HG02973 (cell line): ENCODE measurements around the gene IGF2BP3.

Experiments used
- ATAC-seq: cut with Tn5 transposase; IDR thresholded peaks from one replicate; pipeline ENCODE4 v1.9.1; 2021; ENCODE audit warnings: moderate library complexity; ENCODE audit not compliant: unreplicated experiment

The IGF2BP3 gene

GRCh38 chr7:23380961-23381360 lies 89.3 kb downstream of the IGF2BP3 start:
- no peak for ATAC-seq

DNA sequence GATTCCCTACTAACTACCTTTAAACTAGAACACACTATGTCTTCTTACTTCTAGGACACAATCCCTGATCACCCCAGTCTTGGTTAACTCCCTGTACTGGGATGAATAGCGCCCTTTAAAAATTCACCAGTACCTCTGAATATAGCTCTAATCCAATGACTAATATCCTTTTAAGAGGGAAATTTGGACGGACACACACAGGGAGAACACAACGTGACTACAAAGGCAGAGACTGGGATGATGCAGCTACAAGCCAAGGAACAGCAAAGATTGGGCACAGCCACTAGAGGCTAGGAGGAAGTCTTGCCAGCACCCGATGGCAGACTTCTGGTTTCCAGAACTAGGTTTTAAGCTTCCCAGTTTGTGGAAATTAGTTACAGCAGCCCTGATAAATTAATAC lies 89.7 kb downstream of the IGF2BP3 start:
- no peak for ATAC-seq

DNA sequence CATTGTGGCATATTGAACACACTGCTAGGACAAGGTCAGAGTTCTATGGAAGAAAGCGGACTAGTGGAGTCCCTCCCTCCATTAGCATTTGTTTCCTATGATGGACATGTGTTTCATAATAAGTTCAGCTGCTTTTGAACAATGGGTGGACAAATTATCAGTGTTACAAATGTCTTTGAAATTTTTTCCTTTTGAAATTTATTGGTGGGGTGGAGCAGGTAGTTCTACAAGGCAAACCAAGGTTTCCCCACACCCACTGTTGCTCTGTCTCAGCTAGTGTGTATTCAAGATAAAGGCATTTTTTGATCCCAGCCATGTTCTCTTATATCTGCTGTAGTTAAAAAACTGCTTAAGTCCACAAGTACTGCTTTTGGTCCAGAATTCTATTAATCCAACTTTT lies 91.3 kb downstream of the IGF2BP3 start:
- no peak for ATAC-seq

- ATAC-seq, result no peak
These were observed 93.2 kb downstream of the IGF2BP3 start for GRCh38 chr7:23377134-23377533.

- ATAC-seq, result peak; percentile 60
These were observed 96.9 kb downstream of the IGF2BP3 start for GRCh38 chr7:23373151-23374004.

DNA sequence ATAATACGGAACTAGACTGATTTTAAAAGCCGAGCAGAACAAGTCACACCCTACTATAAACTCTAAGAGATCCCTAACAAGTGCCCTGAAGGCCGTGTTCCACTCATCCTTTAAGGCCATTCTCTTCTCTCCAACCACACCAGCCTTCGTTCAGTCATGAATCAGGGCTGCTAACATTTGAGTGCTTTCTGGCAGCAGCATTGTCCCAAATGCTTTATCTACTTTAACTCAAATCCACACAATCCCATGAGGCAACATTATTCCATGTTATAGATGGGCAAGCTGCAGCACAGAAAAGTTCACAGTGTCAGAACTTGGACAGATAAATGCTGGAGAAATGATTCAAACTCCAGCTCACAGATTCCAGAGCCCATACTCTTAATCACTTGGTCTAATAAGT lies 97.7 kb downstream of the IGF2BP3 start:
- no peak for ATAC-seq

DNA sequence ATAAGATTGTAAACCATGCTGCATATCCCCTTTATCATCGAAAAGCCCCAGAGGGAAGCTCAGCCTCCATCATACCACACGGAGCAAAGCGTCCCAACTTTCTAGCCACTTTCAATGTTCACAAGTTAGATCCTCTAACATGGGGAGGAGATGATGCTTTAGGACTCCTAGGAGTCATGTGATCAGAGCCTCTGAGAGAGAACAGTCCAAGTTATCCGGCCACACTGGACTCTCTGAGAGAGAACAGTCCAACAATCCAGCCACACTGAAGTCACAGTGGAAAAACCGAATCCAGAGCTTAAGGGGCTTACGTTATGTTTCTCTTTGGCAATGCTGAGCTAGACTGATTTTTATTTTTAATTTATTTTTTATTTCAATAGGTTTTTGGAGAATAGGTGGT lies 98.6 kb downstream of the IGF2BP3 start:
- no peak for ATAC-seq

DNA sequence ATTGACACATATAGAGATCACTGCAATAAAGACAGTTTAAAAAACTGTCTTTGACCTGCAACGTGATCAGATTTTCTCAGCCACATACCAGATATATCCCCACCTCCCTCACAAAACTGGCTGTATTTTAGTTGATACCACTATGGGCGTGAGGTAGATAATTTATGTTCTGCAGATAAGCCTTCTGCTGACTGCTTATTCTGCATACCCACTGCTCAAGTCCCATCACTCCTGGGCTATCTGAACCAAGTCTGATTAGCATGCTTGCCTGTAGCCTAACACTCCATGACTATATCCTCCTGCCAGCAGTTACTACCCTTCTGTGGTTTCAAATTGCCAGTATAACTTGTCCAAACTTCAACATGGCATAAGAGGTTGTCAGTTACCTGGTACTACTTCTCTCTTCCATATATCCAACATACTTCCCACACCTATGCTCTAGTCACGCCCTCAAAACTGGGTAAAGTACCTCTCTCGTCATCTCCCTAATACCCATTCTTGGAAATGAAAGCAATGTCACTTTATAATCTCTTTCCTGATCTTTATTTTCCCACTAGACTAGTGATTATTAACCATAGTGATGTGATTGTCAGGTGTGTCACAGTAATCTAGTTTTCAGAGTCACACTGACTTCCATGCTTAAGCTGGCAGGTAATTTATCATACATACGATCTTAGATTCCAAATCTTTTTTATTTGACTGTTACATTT lies 100.4 kb downstream of the IGF2BP3 start:
- no peak for ATAC-seq

DNA sequence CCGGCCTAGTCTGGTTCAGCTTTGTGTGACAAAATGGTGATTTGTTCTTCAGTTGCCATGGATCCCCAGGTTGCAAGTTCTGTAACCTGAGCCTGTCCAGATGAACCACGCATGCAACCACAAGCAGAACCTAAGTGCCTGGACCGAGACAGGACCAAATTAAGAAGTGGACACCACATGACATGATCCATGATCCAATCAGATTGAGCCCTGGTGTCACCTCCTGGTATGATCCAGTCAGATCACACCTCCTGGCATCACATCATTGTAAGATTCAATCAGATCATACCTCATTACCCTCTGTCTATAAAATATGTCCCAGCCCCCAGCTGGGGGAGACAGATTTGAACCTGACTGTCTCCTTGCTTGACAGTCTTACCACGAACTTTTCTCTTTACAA lies 101.2 kb downstream of the IGF2BP3 start:
- ATAC-seq, result no peak

DNA sequence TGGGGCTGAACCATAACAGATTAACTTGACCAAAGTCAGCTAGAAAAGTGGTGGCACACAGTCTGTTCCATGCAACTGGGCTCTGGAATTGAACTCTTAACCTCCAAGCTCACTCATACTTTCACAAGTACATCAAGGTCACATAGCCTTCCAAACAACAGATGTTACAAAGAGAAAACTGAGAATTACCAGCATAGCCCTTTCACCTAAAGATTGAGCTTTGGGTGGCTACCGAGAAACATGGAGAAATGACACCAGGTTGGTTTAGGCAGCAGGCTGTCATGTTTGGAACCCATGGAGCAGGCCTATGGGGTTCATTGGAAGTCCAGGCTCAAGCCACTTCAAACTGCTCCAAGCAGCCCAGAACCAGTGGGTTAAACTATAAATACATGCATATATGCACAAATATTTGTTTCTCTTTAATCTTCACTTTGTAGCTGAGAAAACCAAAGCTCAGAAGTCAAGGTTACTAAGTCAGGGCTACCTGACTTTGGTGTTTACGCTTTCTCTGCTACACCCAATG lies 112.1 kb downstream of the IGF2BP3 start:
- no peak for ATAC-seq

DNA sequence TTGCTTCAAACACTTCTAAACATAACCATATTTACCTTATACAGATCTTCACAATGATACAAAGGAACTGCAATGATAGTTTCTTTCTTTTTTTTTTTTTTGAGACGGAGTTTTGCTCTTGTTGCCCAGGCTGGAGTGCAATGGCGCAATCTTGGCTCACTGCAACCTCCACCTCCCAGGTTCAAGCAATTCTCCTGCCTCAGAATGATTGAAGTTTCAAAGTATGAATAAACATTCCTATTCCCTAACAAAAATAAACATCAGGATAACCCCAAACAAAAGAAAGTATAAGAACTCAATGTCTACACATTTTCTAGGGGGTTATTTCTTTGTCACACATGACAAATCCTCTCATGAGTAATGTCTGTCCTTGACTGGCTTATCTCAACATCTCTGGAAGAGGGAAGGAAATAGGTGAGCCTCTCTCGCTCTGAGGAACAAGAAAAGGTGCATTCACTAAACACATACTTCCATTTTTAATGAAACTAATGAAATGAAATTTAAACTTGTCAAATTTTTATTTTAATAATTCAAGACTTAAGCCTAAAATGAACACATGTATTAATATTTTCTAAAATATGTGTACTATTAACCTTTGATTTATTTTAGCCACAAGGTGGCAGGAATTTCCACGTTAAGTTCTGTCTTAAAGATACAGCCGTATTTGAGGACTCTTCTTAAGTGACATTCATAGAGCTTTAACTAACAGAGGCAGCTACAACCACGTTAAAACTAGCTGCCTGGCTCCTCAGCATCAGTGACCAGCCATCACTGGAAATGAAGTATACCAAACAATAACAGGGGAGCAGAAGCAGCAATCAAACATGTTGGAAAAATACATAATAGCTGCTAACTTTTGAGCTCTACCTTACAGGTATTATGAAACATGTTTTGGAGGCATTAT lies 112.8 kb downstream of the IGF2BP3 start:
- no peak for ATAC-seq

DNA sequence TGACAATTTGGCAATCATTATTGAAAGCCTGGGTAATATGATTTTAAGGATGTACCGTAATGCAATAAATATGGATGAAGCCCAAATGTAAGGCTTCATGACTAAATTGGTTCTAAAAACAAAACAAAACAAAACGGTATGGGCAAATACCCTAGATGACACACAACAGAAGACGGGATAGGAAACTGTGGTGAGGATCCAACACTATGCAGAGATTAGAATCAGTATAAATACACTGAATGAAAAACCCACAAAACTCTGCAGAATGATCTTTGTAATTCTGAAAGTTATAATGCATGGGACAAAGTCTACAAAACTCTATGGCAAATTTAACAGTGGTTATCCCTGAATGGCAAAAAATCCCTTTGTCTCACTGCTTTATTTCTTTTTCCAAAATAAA lies 113.6 kb downstream of the IGF2BP3 start:
- ATAC-seq, result no peak

GRCh38 chr7:23356168-23356567 lies 114.1 kb downstream of the IGF2BP3 start:
- ATAC-seq, result no peak

DNA sequence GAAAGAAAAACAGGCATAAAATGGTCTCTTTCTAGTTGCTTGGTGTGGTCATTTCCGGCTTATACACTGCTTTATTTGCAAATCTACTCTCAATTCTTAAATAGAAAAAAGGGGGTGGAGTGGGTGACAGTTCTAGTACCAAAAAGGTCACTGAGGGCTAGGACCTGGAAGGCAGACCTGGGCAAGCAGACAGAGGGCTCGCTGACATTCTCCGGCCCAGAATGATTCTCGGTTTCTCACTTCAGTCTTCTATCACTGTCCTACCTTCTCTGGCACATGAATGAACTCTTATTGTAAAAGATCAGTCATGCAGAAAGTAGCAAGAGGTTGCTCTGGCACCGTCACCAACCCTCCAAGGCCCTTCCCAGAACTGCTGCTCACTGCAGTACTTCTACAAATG lies 117.1 kb downstream of the IGF2BP3 start:
- ATAC-seq, result no peak

- ATAC-seq, result no peak
These were observed 119.8 kb downstream of the IGF2BP3 start for GRCh38 chr7:23350466-23350865.

- ATAC-seq, result no peak
These were observed 120.7 kb downstream of the IGF2BP3 start for GRCh38 chr7:23349484-23350157.

GRCh38 chr7:23347682-23348180 lies 122.6 kb downstream of the IGF2BP3 start:
- no peak for ATAC-seq

GRCh38 chr7:23347033-23347681 lies 123.1 kb downstream of the IGF2BP3 start:
- ATAC-seq, result no peak

DNA sequence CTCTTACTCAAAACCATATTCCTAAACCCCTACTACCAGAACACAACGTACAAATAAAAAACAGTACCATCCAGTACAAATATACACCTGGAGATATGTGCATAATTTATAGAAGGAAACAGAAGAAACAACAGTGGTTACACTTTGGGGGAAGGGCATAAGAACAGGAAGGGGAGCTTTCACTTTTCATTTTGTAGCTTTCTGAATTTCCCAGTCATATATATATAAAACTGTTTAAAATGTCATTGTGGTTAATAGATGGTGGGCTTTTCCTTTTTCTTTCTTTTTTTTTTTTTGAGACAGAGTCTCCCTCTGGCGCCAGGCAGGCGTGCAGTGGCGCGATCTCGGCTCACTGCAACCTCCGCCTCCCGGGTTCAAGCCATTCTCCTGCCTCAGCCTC lies 124.0 kb downstream of the IGF2BP3 start:
- ATAC-seq, result peak; percentile 67

GRCh38 chr7:23345601-23346000 lies 124.7 kb downstream of the IGF2BP3 start:
- no peak for ATAC-seq
